Measurements from ENCODE around the gene NUDT4. TPM values are rescaled to one million over a fixed set of nuclear protein-coding genes. Genes with fewer than 3 reads are reported as not detected.

Gene NUDT4
- total and polyA plus RNA-seq, 2 of the 4 experiments (the other 2 are of a cell fraction): 23.6 to 25.6 TPM

- Histone ChIP-seq H3K14ac (replicated peaks; ENCODE audit: low read depth, low read length) (no peak overlapping the region; the same call in 1 of the 2 replicates), H2AK9ac (replicated peaks; ENCODE audit: low read depth, low read length, poor library complexity) (no peak overlapping the region), H3K9me1 (ENCODE audit: insufficient read depth, low read length) (peaks cover 13% of the 10 kb centered on the region), H2BK20ac (ENCODE audit: low read depth, low read length) (no peak overlapping the region), H3K9ac (ENCODE audit: low read depth, low read length) (no peak overlapping the region), H2AFZ (replicated peaks; ENCODE audit: low read length, poor library complexity) (no peak overlapping the region), H3K23ac (ENCODE audit: low read depth, low read length) (no peak overlapping the region; the same call in 1 of the 2 replicates), H3K36me3 (ENCODE audit: control insufficient read depth, insufficient read depth, low read length) (peaks cover 8% of the 10 kb centered on the region; the same call in 1 of the 2 replicates), H4K8ac (ENCODE audit: low read depth in 2 of 2, low read length in 2 of 2) (no peak overlapping the region), H3K4me2 (ENCODE audit: low read depth, low read length) (no peak overlapping the region), H4K91ac (ENCODE audit: insufficient read depth, low read depth, low read length) (no peak overlapping the region), H3K18ac (ENCODE audit: low read depth, low read length) (no peak overlapping the region), H3K4ac (ENCODE audit: low read depth, low read length) (no peak overlapping the region; the same call in 1 of the 2 replicates), H3K79me1 (ENCODE audit: low read depth in 1 of 2, low read length in 2 of 2) (peaks cover 5 to 66% of the 10 kb centered on the region in 2 experiments; a peak in 3 of 4 replicates), H4K20me1 (ENCODE audit: insufficient read depth, low read length) (peaks cover 47% of the 10 kb centered on the region), H3K4me3 (ENCODE audit: insufficient read depth, low read depth, low read length) (no peak overlapping the region), H2AK5ac (ENCODE audit: low read depth, low read length) (no peak overlapping the region), H3K27me3 (ENCODE audit: control insufficient read depth, insufficient read depth, low read length) (no peaks in the 10 kb centered on the region), H2BK120ac (ENCODE audit: low read depth, low read length) (no peak overlapping the region), H4K5ac (ENCODE audit: low read depth, low read length) (no peak overlapping the region), H2BK5ac (ENCODE audit: low read depth, low read length, poor library complexity, severe bottlenecking) (peak overlapping the region; percentile 12), H3K9me3 (ENCODE audit: control insufficient read depth, insufficient read depth, low read length) (no peaks in the 10 kb centered on the region), H3K56ac (ENCODE audit: extremely low read depth, insufficient read depth, low read length) (no peak overlapping the region), H2BK15ac (ENCODE audit: low read depth, low read length) (no peak overlapping the region), H3K27ac (ENCODE audit: insufficient read depth, low read length) (no peak overlapping the region), H3K4me1 (ENCODE audit: control insufficient read depth, insufficient read depth, low read length) (peaks cover 6% of the 10 kb centered on the region)
- dilution Hi-C loops (cut with HindIII; ENCODE audit: low sequenced_read_pairs, unreplicated experiment): loop anchor here (25.0 kb wide), 1 partner anchor 403 kb away; no protein-coding TSS in a partner anchor
- intact Hi-C loops (cut with micrococcal nuclease): no loop called here
- ChIA-PET POLR2A (ENCODE audit: unreplicated experiment) (no interaction called here), CTCF (interaction anchor here (0.6 kb wide), 1 partner anchor 236 kb away, joined by 4 read pairs; no protein-coding TSS in a partner anchor)
- DNase-seq (no peak), ATAC-seq (ENCODE audit: low read depth) (no peak)
- BruUV-seq (replicated peaks): no TSS peak
- in situ Hi-C loops (cut with MboI; ENCODE audit: low sequenced_read_pairs): no loop called here
- TF ChIP-seq CEBPB (IDR thresholded peaks at IDR 0.05; ENCODE audit: low read depth, low read length) (no peak), MAZ (IDR thresholded peaks at IDR 0.05; ENCODE audit: borderline replicate concordance, low read depth, low read length) (no peak), USF2 (IDR thresholded peaks at IDR 0.05; ENCODE audit: low read depth, low read length) (no peak), CTCF (conservative IDR thresholded peaks at IDR 0.05; ENCODE audit: low read depth, low read length) (no peak), RCOR1 (IDR thresholded peaks at IDR 0.05; ENCODE audit: insufficient replicate concordance, low read length) (no peak), NFE2L2 (IDR thresholded peaks at IDR 0.05; ENCODE audit: low read depth, low read length) (no peak), FOS (IDR thresholded peaks at IDR 0.05; ENCODE audit: low read depth, low read length) (no peak)
- WGBS, 2 experiments (ENCODE audit: extremely low coverage in 2 of 2, insufficient read length in 1 of 2): no CpG with 5 or more reads among the region's 5 CpGs
Measured at GRCh38 chr12:93390549-93391297, 13.0 kb downstream of the NUDT4 start.

Measured in IMR-90 (cell line).